Activated effector memory CD4-positive, alpha-beta T cell treated with anti-CD3 and anti-CD28 coated beads, Interleukin-2, amount 50 U/mL, for 16 hours (primary cell): ENCODE results near the gene TP53I3.
"Not testable (repeated sequence)": the region's sequence is repeated elsewhere in the genome, so short reads cannot be mapped to it uniquely, and the experiment has no call there.

Experiments
- DNase-seq: peaks from one replicate; pipeline ENCODE4 v3.0.0-alpha.2; 2020

Gene TP53I3

GRCh38 chr2:24095171-24095677, 10.6 kb upstream of the TP53I3 start:
- DNase-seq: not testable (repeated sequence)

GRCh38 chr2:24093270-24093669, 8.6 kb upstream of the TP53I3 start:
- not testable (repeated sequence) for DNase-seq

GRCh38 chr2:24088821-24089359, 4.3 kb upstream of the TP53I3 start:
- no peak for DNase-seq

- no peak for DNase-seq
These were observed 2.4 kb upstream of the TP53I3 start for GRCh38 chr2:24087032-24087431.

GRCh38 chr2:24086241-24086640, 1.6 kb upstream of the TP53I3 start:
- DNase-seq: no peak

- no peak for DNase-seq
These were observed 511 bp upstream of the TP53I3 start for GRCh38 chr2:24085200-24085489.

- DNase-seq: no peak
These were observed 858 bp downstream of the TP53I3 start for GRCh38 chr2:24083567-24084385.

- no peak for DNase-seq
These were observed 1.7 kb downstream of the TP53I3 start for GRCh38 chr2:24082787-24083566.

GRCh38 chr2:24080701-24081100, 3.9 kb downstream of the TP53I3 start:
- no peak for DNase-seq

- no peak for DNase-seq
These were observed 6.8 kb downstream of the TP53I3 start for GRCh38 chr2:24077879-24078278.

- DNase-seq: no peak
These were observed 7.1 kb downstream of the TP53I3 start for GRCh38 chr2:24077535-24077877.

GRCh38 chr2:24076849-24077534, 7.6 kb downstream of the TP53I3 start:
- no peak for DNase-seq

- peak; percentile 100 for DNase-seq
These were observed 8.5 kb downstream of the TP53I3 start, which contains the start of gene SF3B6 for GRCh38 chr2:24075915-24076848. SF3B6 (minus strand) TSS chr2:24076326; CDS start chr2:24076229, 97 bp downstream.

GRCh38 chr2:24075259-24075658, 9.4 kb downstream of the TP53I3 start:
- no peak for DNase-seq

GRCh38 chr2:24073816-24074215, 10.8 kb downstream of the TP53I3 start:
- no peak for DNase-seq

- no peak for DNase-seq
These were observed 12.4 kb downstream of the TP53I3 start for GRCh38 chr2:24072259-24072658.

- no peak for DNase-seq
These were observed 19.3 kb downstream of the TP53I3 start for GRCh38 chr2:24065341-24065740.

- DNase-seq: no peak
These were observed 25.9 kb downstream of the TP53I3 start for GRCh38 chr2:24058564-24059271.

GRCh38 chr2:24055750-24056149, 28.9 kb downstream of the TP53I3 start:
- no peak for DNase-seq

- no peak for DNase-seq
These were observed 30.1 kb downstream of the TP53I3 start for GRCh38 chr2:24054366-24055010.

GRCh38 chr2:24052951-24053350, 31.7 kb downstream of the TP53I3 start:
- no peak for DNase-seq
